Globus pallidus (tissue), 1 donor: ENCODE results near the gene MUC5AC.
"Not testable (repeated sequence)": the region's sequence is repeated elsewhere in the genome, so short reads cannot be mapped to it uniquely, and the experiment has no call there.

Experiments used
- DNase-seq: peaks from one replicate; pipeline ENCODE4 v3.0.0-alpha.2; 2015; ENCODE audit warnings: low spot score

MUC5AC gene

DNA sequence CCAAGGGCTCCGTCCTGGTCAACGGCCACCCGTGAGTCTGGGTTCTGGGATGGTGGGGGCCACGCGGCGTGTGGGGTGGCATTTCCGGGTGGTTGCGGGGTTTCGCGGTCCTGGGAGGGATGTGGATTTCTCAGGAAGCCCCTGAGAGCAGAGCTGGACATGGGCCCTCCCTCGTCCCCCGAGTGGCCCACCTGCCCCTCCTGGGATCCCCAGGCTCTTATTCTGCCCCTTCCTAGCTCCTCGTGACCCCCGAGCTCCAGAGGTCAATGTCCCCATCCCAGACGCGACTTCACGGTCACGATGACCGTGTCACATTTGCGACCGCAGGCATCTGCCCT lies 4.4 kb downstream of the MUC5AC start:
- DNase-seq: no peak

- DNase-seq: no peak
Measured at GRCh38 chr11:1162491-1163311, 4.9 kb downstream of the MUC5AC start.

DNA sequence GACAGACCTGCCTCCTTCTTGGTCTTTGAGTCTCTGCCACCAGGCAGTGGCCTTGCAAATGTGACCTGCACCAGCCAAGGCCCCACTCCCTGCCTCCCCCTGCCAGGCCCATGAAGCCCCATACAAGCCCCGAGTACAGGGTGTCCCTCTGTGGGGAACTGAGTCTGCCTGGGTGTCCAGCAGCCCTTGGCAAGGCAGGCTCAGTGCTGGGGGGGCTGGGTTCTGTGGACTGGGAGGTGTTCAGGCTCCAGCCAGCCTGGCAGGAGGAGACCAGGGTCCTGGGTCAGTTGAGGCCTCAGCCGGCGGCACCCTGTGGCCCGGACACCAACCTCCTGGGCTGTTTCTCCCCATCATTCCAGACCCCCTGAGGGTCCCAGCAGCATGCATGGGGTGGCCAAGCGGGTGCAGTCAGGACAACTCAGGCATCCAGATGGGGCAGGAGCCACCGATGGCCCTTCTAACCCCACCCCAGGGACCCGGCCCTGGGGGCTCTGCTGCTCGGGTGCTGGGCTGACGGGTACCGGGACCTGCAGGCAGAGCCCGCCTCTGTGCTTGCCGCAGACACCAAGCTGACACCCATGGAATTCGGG lies 5.7 kb downstream of the MUC5AC start:
- no peak for DNase-seq

DNA sequence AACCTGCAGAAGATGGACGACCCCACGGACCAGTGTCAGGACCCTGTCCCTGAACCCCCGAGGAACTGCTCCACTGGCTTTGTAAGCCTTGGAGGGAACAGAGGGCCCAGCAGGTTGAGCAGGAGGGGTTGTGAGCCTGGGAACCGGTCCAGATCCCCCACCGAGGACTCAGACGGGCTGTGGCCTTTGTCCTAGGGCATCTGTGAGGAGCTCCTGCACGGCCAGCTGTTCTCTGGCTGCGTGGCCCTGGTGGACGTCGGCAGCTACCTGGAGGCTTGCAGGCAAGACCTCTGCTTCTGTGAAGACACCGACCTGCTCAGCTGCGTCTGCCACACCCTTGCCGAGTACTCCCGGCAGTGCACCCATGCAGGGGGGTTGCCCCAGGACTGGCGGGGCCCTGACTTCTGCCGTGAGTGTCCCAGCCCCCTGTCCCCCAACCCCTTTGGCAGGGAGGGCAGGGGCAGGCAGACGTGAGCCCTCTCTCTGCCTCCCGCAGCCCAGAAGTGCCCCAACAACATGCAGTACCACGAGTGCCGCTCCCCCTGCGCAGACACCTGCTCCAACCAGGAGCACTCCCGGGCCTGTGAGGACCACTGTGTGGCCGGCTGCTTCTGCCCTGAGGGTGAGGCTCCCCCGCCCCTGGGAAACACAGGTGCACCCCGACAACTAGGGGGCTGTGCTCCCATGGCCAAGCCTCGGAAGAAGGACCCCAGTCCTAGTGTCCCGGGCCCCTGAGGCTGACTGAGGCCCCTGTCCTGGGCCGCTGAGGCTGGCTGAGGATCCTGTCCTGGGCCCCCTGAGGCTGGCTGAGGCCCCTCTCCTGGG lies 6.4 kb downstream of the MUC5AC start:
- no peak for DNase-seq

GRCh38 chr11:1164779-1165255 lies 7.1 kb downstream of the MUC5AC start:
- DNase-seq: not testable (repeated sequence)

DNA sequence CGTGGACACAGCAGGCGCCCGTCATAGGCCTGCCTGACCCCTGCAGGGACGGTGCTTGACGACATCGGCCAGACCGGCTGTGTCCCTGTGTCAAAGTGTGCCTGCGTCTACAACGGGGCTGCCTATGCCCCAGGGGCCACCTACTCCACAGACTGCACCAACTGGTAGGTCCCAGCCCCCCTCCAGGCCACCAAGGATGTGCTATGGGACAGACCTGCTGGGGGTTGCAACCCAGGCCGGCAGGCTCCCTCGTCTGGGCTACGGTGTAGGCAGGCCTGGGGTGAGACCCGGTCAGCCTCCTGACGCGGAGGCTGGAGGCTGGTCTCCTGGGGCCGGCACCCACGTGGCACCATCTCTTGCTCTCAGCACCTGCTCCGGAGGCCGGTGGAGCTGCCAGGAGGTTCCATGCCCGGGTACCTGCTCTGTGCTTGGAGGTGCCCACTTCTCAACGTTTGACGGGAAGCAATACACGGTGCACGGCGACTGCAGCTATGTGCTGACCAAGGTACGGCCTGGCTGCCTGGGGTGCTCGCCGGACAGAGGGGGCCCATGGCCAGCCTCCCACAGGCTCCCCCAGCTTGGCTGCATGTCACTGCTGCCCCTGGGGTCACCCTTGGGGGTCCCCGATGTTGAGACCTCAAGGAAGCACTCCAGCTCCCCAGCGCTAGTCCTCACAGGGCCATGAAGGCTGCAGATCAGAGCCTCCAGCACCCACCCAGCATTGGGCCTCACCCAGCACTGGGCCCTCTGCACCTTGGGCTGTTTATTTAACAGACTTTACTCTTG lies 7.7 kb downstream of the MUC5AC start:
- no peak for DNase-seq

DNA sequence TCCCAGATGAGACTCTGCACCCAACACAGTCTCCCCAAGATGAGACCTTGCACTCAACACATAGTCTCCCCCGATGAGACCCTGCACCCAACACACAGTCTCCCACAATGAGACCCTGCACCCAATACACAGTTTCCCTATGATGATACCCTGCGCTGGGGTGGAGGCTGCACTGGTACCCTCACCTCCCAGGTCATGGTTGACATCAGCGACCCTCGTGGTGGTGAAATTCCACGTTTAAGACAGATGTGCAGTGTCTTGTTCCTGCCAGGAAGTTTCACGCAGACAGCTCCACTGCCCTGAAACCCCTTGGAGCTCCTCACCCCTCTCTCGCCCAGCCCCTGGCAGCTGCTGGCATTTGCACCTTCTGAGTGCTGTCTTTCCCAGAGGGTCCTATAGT lies 9.5 kb downstream of the MUC5AC start:
- DNase-seq: no peak

DNA sequence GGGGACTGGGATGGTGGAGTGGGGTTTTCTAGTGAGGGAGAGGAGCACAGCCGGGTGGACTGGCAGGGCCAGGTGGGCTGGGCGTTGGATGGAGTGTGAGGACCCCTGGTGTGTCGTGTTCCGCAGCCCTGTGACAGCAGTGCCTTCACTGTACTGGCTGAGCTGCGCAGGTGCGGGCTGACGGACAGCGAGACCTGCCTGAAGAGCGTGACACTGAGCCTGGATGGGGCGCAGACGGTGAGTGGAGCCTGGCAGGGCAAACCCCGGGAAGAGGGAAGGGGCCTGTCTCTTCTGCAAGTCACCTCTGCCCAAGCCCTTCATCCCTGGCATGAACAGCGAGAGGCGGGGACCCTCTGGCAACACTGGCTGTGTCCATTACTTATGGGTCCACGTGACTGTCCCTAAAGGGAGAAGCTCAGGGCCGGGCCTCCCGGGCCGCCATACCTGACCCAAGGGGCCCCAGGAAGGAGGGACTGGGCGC lies 10.0 kb downstream of the MUC5AC start:
- DNase-seq: no peak

- no peak for DNase-seq
Measured at GRCh38 chr11:1168256-1168655, 10.5 kb downstream of the MUC5AC start.

DNA sequence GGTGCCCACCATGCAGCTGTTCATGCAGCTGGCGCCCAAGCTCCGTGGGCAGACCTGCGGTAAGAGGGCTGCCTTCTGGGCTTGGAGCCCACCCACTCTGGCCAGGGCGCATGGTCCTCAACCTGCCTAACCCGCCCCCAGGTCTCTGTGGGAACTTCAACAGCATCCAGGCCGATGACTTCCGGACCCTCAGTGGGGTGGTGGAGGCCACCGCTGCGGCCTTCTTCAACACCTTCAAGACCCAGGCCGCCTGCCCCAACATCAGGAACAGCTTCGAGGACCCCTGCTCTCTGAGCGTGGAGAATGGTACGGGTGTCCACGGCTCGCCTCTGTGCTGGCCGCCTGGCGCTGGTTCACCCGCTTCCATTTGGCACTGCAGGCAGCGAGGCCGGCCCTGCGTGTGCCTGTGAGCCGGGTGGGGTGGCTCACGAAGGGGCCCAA lies 11.0 kb downstream of the MUC5AC start:
- DNase-seq: no peak

GRCh38 chr11:1171223-1171984 lies 13.7 kb downstream of the MUC5AC start:
- no peak for DNase-seq

DNA sequence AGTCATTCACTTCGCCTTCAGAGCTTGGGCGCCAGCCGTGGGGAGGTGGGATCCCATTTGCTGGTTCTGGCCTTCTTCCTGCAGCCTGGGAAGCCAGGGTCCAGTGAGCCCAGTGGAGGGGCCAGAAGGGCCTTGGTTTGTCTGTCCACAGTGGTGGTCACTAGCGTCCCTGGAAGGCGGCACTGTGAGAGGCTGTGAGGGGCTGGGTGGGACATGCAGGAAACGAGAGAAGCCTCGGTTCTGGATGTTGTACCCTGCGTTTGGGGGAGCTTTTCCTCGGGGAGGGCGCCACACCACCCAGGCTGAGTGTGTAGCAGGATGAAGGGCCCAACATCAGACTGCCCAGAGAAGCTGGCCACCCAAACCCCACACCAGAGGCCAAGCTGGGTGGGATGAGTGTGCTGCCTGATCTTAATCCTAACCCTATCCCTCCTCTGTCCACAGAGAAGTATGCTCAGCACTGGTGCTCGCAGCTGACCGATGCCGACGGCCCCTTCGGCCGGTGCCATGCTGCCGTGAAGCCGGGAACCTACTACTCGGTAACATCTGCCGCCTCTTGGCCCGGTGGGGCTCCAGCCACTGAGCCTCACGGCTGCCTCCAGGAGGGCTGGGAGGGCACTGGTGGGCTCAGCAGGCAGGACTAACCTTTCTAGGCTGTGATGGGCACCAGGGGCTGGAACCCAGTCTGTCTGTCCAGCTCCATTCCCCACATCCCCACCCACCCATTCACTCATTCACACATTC lies 14.4 kb downstream of the MUC5AC start:
- no peak for DNase-seq

DNA sequence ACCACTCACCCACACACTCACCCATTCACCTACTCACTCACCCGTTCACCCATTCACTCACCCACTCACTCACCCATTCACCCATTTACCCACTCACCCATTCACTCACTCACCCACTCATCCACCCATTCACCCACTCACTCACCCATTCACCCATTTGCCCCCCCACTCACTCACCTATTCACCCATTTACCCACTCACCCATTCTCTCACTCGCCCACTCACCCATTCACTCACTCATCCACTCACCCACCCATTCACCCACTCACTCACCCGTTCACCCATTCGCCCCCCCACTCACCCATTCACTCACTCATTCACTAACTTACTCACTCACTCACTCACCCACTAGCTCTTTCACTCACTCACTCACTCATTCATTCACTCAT lies 15.0 kb downstream of the MUC5AC start:
- DNase-seq: no peak

GRCh38 chr11:1173396-1173795 lies 15.6 kb downstream of the MUC5AC start:
- DNase-seq: not testable (repeated sequence)

DNA sequence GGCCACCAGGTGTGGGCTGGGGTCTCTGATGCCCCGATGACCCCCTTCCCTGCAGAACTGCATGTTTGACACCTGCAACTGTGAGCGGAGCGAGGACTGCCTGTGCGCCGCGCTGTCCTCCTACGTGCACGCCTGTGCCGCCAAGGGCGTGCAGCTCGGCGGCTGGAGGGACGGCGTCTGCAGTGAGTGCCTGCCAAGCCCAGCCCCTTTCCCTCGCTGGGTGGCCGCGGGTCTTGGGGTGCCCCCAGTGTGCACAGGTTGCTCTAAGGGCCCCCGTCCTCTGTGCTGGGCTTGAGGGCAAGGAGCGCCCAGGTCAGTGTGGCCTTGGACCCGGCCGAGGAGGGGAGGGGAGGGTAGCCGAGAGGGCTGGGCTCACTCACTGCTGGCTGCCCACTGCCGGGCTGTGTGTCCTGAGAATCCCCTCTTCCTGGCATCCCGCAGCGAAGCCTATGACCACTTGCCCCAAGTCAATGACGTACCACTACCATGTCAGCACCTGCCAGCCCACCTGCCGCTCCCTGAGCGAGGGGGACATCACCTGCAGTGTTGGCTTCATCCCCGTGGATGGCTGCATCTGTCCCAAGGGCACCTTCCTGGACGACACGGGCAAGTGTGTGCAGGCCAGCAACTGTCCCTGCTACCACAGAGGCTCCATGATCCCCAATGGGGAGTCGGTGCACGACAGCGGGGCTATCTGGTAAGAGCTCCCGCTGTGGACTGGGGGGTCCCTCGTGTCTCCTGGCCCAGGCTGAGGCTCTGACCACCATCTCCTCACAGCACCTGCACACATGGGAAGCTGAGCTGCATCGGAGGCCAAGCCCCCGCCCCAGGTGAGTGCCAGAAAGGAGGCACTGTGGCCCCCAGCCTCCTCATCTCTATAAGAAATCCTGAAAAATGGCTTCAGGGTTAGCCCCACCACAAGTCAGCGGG lies 17.0 kb downstream of the MUC5AC start:
- no peak for DNase-seq

DNA sequence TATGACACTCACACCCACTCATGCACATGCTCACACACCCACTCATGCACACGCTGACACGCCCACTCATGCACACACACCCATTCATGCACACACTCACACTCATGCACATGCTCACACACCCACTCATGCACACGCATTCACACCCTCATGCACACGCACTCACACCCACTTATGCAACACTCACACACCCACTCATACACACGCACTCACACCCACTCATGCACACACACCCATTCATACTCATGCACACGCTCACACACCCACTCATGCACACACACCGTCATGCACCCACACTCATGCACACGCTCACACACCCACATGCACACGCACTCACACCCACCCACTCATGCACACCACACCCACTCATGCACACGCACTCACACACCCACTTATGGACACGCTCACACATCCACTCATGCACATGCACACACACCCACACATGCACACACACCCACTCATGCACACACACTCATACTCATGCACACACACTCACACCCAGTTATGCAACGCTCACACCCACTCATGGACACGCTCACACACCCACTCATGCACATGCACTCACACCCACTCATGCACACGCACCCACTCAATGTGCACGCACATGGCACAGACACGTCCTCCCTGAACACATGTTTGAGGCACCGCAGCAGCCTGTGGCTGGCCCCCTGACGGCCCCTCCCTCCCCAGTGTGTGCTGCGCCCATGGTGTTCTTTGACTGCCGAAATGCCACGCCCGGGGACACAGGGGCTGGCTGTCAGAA lies 17.9 kb downstream of the MUC5AC start:
- no peak for DNase-seq

DNA sequence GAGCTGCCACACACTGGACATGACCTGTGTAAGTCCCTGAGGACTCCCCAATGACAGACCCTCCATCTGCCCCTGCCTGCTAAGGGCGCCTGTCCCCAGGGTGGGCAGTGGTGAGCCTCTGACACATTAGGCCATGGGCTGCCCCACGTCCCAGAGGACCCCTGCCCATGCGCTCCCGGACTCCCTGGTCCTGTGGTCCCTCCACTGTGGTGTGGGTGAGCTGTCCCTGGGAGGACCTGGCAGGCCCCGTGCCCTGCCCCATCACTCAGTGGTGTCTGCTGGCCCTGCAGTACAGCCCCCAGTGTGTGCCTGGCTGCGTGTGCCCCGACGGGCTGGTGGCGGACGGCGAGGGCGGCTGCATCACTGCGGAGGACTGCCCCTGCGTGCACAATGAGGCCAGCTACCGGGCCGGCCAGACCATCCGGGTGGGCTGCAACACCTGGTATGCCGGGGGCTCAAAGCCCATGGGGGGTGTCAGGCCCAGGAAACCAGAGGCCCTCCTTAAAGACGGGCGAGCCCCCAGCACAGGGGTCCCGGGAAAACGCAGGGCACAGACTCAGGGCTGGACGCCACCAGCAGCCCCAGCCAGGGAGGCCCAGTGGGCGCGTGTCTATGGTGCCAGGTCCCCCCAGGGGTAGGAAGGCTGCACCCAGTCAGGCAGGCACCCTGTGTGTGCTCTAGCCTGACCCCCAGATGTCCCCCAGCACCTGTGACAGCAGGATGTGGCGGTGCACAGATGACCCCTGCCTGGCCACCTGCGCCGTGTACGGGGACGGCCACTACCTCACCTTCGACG lies 18.7 kb downstream of the MUC5AC start:
- DNase-seq: no peak
